ENCODE results near the gene ARHGAP9. TPM values are rescaled to one million over a fixed set of nuclear protein-coding genes. Genes with fewer than 3 reads are reported as not detected.

ARHGAP9 gene
- total RNA-seq, 1 experiment from 2014 or later, result 0.52 TPM

- Histone ChIP-seq H3K27ac (ENCODE audit: low read depth, low read length, poor library complexity, severe bottlenecking) (no peak overlapping the region), H3K4me1 (ENCODE audit: insufficient read depth, low read length, poor library complexity, severe bottlenecking) (peaks cover 9% of the 10 kb centered on the region), H3K36me3 (ENCODE audit: insufficient read depth, low read length, poor library complexity, severe bottlenecking) (no peaks in the 10 kb centered on the region), H3K27me3 (replicated peaks; ENCODE audit: insufficient read depth, low read depth, low read length, poor library complexity) (no peaks in the 10 kb centered on the region), H3K4me3 (ENCODE audit: low read depth, low read length, poor library complexity, severe bottlenecking) (no peak overlapping the region), H3K9me3 (ENCODE audit: low read depth, low read length, poor library complexity, severe bottlenecking) (no peaks in the 10 kb centered on the region)
- TF ChIP-seq, protein P1, sequence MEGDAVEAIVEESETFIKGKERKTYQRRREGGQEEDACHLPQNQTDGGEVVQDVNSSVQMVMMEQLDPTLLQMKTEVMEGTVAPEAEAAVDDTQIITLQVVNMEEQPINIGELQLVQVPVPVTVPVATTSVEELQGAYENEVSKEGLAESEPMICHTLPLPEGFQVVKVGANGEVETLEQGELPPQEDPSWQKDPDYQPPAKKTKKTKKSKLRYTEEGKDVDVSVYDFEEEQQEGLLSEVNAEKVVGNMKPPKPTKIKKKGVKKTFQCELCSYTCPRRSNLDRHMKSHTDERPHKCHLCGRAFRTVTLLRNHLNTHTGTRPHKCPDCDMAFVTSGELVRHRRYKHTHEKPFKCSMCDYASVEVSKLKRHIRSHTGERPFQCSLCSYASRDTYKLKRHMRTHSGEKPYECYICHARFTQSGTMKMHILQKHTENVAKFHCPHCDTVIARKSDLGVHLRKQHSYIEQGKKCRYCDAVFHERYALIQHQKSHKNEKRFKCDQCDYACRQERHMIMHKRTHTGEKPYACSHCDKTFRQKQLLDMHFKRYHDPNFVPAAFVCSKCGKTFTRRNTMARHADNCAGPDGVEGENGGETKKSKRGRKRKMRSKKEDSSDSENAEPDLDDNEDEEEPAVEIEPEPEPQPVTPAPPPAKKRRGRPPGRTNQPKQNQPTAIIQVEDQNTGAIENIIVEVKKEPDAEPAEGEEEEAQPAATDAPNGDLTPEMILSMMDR (conservative IDR thresholded peaks at IDR 0.05; ENCODE audit: low read depth, low read length), result no peak
- no peak for TF ChIP-seq EZH2 (IDR thresholded peaks at IDR 0.05; ENCODE audit: borderline replicate concordance, low read depth, low read length, poor library complexity, severe bottlenecking)
- DNase-seq (ENCODE audit: low spot score), result no peak
- POLR2A ChIA-PET (ENCODE audit: low non-redundant PET), result no interaction called here
- no TSS peak for BruUV-seq (replicated peaks)
- intact Hi-C loops (cut with micrococcal nuclease; ENCODE audit: unreplicated experiment), result no loop called here
- CTCF ChIA-PET, result interaction anchor here (1.2 kb wide), 1 partner anchor 9 kb away, joined by 3 read pairs; the partner anchor contains the start of gene GLI1
Measured at GRCh38 chr12:57450057-57450456, 29.6 kb downstream of the ARHGAP9 start.

- POLR2A ChIA-PET (ENCODE audit: low non-redundant PET), result no interaction called here
- no TSS peak for BruUV-seq (replicated peaks)
- intact Hi-C loops (cut with micrococcal nuclease; ENCODE audit: unreplicated experiment), result no loop called here
Measured at GRCh38 chr12:57449375-57449774, 30.3 kb downstream of the ARHGAP9 start.

DNA sequence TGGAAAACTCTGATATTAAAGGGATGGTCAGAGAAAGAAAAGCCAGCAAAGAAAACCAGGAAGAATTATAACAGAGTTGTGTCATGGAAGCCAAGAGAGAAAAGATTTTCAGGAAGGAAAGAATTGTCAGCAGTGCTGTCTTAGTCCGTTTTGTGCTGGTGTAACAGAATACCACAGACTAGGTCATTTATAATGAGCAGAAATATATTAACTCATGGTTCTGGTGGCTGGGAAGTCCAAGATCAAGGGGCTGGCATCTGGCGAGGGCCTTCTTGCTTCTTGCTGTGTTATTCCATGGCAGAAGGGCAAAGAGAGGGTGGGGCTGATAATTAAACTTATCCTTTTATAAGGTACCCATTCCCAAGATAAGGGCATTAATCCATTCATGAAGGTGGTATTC, 31.0 kb downstream of the ARHGAP9 start:
- no peak overlapping the region for H3K27ac ChIP-seq (ENCODE audit: low read depth, low read length, poor library complexity, severe bottlenecking)
- no peaks in the 10 kb centered on the region for H3K9me3 ChIP-seq (ENCODE audit: low read depth, low read length, poor library complexity, severe bottlenecking)
- H3K4me3 ChIP-seq (ENCODE audit: low read depth, low read length, poor library complexity, severe bottlenecking), result no peak overlapping the region
- CTCF ChIA-PET, result no interaction called here
- H3K4me1 ChIP-seq (ENCODE audit: insufficient read depth, low read length, poor library complexity, severe bottlenecking), result no peaks in the 10 kb centered on the region
- BruUV-seq (replicated peaks), result no TSS peak
- TF ChIP-seq, protein P1 (conservative IDR thresholded peaks at IDR 0.05; ENCODE audit: low read depth, low read length), result no peak
- TF ChIP-seq EZH2 (IDR thresholded peaks at IDR 0.05; ENCODE audit: borderline replicate concordance, low read depth, low read length, poor library complexity, severe bottlenecking), result no peak
- intact Hi-C loops (cut with micrococcal nuclease; ENCODE audit: unreplicated experiment), result no loop called here
- POLR2A ChIA-PET (ENCODE audit: low non-redundant PET), result no interaction called here
- no peaks in the 10 kb centered on the region for H3K36me3 ChIP-seq (ENCODE audit: insufficient read depth, low read length, poor library complexity, severe bottlenecking)
- no peaks in the 10 kb centered on the region for H3K27me3 ChIP-seq (replicated peaks; ENCODE audit: insufficient read depth, low read depth, low read length, poor library complexity)
- DNase-seq (ENCODE audit: low spot score), result no peak

More at GRCh38 chr12:57449375-57449774, 30.3 kb downstream of the ARHGAP9 start:
- Histone ChIP-seq H3K36me3 (ENCODE audit: insufficient read depth, low read length, poor library complexity, severe bottlenecking) (no peaks in the 10 kb centered on the region), H3K4me3 (ENCODE audit: low read depth, low read length, poor library complexity, severe bottlenecking) (no peak overlapping the region), H3K27me3 (replicated peaks; ENCODE audit: insufficient read depth, low read depth, low read length, poor library complexity) (no peaks in the 10 kb centered on the region), H3K4me1 (ENCODE audit: insufficient read depth, low read length, poor library complexity, severe bottlenecking) (peaks cover 2% of the 10 kb centered on the region), H3K27ac (ENCODE audit: low read depth, low read length, poor library complexity, severe bottlenecking) (no peak overlapping the region), H3K9me3 (ENCODE audit: low read depth, low read length, poor library complexity, severe bottlenecking) (no peaks in the 10 kb centered on the region)
- no peak for DNase-seq (ENCODE audit: low spot score)
- CTCF ChIA-PET, result interaction anchor here (0.5 kb wide), 1 partner anchor 141 kb away, joined by 9 read pairs; no protein-coding TSS in a partner anchor
- TF ChIP-seq EZH2 (IDR thresholded peaks at IDR 0.05; ENCODE audit: borderline replicate concordance, low read depth, low read length, poor library complexity, severe bottlenecking), result no peak
- TF ChIP-seq, protein P1 (conservative IDR thresholded peaks at IDR 0.05; ENCODE audit: low read depth, low read length), result no peak

Data from A673 (cell line).